ENCODE data around the gene ANKRD37. TPM values are rescaled to one million over a fixed set of nuclear protein-coding genes. Genes with fewer than 3 reads are reported as not detected.

The ANKRD37 gene
- total RNA-seq, result 10 to 100 TPM; 10.1 to 22.4 TPM

DNA sequence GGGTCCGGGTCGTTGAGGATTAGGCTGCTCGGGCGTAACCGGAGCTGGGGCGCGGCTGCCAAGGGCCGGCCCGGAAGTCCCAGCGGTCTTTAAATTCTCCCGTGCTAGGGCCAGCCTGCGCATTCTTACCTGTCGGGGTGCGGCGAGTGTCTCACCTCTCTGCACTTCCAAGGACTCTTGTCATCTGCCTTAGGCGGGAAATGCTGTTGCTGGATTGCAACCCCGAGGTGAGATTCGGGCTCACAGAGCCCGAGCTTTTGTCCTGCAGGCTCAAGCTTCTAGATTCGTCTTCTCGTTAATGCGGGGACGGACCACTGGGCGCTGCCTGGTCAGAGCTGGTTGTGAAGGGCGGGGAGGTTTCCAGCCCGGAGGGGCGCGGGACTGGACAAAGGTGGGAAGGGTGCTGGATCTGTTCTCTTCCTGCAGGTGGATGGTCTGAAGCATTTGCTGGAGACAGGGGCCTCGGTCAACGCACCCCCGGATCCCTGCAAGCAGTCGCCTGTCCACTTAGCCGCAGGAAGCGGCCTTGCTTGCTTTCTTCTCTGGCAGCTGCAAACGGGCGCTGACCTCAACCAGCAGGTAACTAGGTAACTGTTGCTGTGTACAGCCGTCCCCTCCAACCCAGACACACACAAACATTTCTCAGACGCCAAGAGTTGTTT, at the start of gene ANKRD37:
Gene ANKRD37, plus strand, starts transcription at position 118 of the 662 bp plus-strand sequence. Its CDS starts 83 bp downstream, at position 201.
- intact Hi-C loops (cut with DNase I), result no loop called here
- TF ChIP-seq CTCF (IDR thresholded peaks at IDR 0.05) (peak in 3 of 7 experiments; percentile 8 to 39 (median 25)), POLR2A (IDR thresholded peaks at IDR 0.05) (peak; percentile 81 to 99 (median 98))
- Histone ChIP-seq H3K4me1 (peaks cover 45% of the 10 kb centered on the region), H3K27me3 (no peaks in the 10 kb centered on the region), H3K36me3 (replicated peaks in 1 of 2; ENCODE audit: insufficient read depth in 1 of 2, low read depth in 2 of 2) (peaks cover 0 to 3% of the 10 kb centered on the region in 2 donors), H3K4me3 (peak within 1 kb of the TSS; percentile 26 to 42), H3K9me3 (no peaks in the 10 kb centered on the region), H3K27ac (peak within 1 kb of the TSS; percentile 98 to 100 (median 100))
- peak; percentile 63 for ATAC-seq
- WGBS, 2 donors, result 3 to 19% methylated on average over 12 to 38 of the region's 38 CpGs
- peak; percentile 87 to 95 (median 90) for DNase-seq

GRCh38 chr4:185346975-185347601, 49.6 kb upstream of the ANKRD37 start:
- no peaks in the 10 kb centered on the region for H3K27me3 ChIP-seq
- no peak for DNase-seq
- no peaks in the 10 kb centered on the region for H3K4me1 ChIP-seq
- H3K9me3 ChIP-seq, result no peaks in the 10 kb centered on the region
- H3K27ac ChIP-seq, result no peak overlapping the region
- TF ChIP-seq CTCF (IDR thresholded peaks at IDR 0.05) (no peak), POLR2A (IDR thresholded peaks at IDR 0.05) (no peak)
- ATAC-seq, result no peak
- intact Hi-C loops (cut with DNase I), result no loop called here
- H3K4me3 ChIP-seq, result no peak overlapping the region
- 88 to 90% methylated on average over 14 of the region's 14 CpGs for WGBS, 2 donors
- peaks cover 0 to 2% of the 10 kb centered on the region in 2 donors for H3K36me3 ChIP-seq (replicated peaks in 1 of 2; ENCODE audit: insufficient read depth in 1 of 2, low read depth in 2 of 2)

DNA sequence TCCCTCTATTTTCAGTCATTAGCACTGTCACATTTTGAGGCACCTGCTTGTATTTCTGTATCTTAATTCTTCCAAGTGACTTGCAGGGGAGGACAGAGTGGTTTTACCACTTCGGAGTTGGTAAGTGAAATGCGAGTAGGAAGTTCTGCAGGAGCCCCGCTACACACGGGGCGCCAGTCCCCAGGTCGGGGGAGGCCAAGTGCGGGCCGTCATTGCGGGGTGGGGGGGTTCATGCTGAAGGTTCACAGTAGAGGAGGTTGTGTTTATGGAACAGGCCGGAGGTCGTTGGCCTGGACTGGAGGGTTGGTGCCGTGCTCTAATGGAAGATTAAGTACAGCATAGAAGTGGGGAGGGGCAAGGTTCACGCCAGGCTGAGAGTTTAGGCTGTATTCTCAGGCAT, 45.0 kb upstream of the ANKRD37 start:
- Histone ChIP-seq H3K4me1 (no peaks in the 10 kb centered on the region), H3K4me3 (no peak overlapping the region), H3K36me3 (replicated peaks in 1 of 2; ENCODE audit: insufficient read depth in 1 of 2, low read depth in 2 of 2) (peaks cover 0 to 2% of the 10 kb centered on the region in 2 donors), H3K9me3 (no peaks in the 10 kb centered on the region), H3K27me3 (no peaks in the 10 kb centered on the region), H3K27ac (no peak overlapping the region)
- intact Hi-C loops (cut with DNase I), result no loop called here
- no peak for TF ChIP-seq POLR2A (IDR thresholded peaks at IDR 0.05)
- TF ChIP-seq CTCF (IDR thresholded peaks at IDR 0.05), result no peak
- ATAC-seq, result no peak
- no peak for DNase-seq
- 85 to 87% methylated on average over 13 of the region's 13 CpGs for WGBS, 2 donors

GRCh38 chr4:185352202-185352601, 44.4 kb upstream of the ANKRD37 start:
- DNase-seq (no peak), ATAC-seq (no peak)
- WGBS, 2 donors, result 92 to 94% methylated on average over 7 of the region's 7 CpGs
- Histone ChIP-seq H3K9me3 (no peaks in the 10 kb centered on the region), H3K27me3 (no peaks in the 10 kb centered on the region), H3K4me3 (no peak overlapping the region), H3K4me1 (no peaks in the 10 kb centered on the region), H3K27ac (no peak overlapping the region), H3K36me3 (replicated peaks in 1 of 2; ENCODE audit: insufficient read depth in 1 of 2, low read depth in 2 of 2) (peaks cover 0 to 2% of the 10 kb centered on the region in 2 donors)
- intact Hi-C loops (cut with DNase I), result no loop called here
- TF ChIP-seq CTCF (IDR thresholded peaks at IDR 0.05) (no peak), POLR2A (IDR thresholded peaks at IDR 0.05) (no peak)

Data from body of pancreas (tissue), 4 donors.